Chondrocyte (in vitro differentiated cells): ENCODE results near the gene ITGA8. TPM values are rescaled to one million over a fixed set of nuclear protein-coding genes. Genes with fewer than 3 reads are reported as not detected.

ENCODE experiments used
- DNase-seq: peaks from one replicate; pipeline ENCODE4 v3.0.0; 2021; ENCODE audit warnings: mixed read lengths, low spot score
- H3K27ac Mint-ChIP-seq: one replicate; pipeline ENCODE4 v1.8.0; 2021; ENCODE audit warnings: mild to moderate bottlenecking, moderate library complexity, mixed read lengths; ENCODE audit not compliant: unreplicated experiment
- H3K27me3 Mint-ChIP-seq: 2 replicates; pipeline ENCODE4 v1.8.0; 2021; ENCODE audit warnings: low read depth, mixed read lengths
- H3K36me3 Mint-ChIP-seq: 2 replicates; pipeline ENCODE4 v1.8.0; 2021; ENCODE audit warnings: low read depth, mixed read lengths
- H3K4me1 Mint-ChIP-seq: 2 replicates; pipeline ENCODE4 v1.8.0; 2021; ENCODE audit warnings: low read depth, mild to moderate bottlenecking, mixed read lengths
- H3K4me3 Mint-ChIP-seq: one replicate; pipeline ENCODE4 v1.8.0; 2021; ENCODE audit warnings: mild to moderate bottlenecking, moderate library complexity, mixed read lengths; ENCODE audit not compliant: unreplicated experiment
- H3K9me3 Mint-ChIP-seq: 2 replicates; pipeline ENCODE4 v1.8.0; 2021; ENCODE audit warnings: low read depth, mixed read lengths
- CTCF ChIP-seq: fragments of 200-600 bp; sonication (generic); IDR thresholded peaks from 2 replicates; pipeline ENCODE4 v1.5.0; 2021; ENCODE audit warnings: antibody characterized with exemption, mild to moderate bottlenecking, moderate library complexity
- total RNA-seq: library from RNA; stranded (reverse); gene quantifications from 3 replicates; pipeline ENCODE4 v1.2.1, GENCODE V29; 2021

Gene ITGA8
- total RNA-seq, 1 donor from 2014 or later, result 5.6 TPM

- H3K4me1 Mint-ChIP-seq, result no peaks in the 10 kb centered on the region
- H3K36me3 Mint-ChIP-seq, result peaks cover 2% of the 10 kb centered on the region
- peaks cover 2% of the 10 kb centered on the region for H3K9me3 Mint-ChIP-seq
- TF ChIP-seq CTCF, result no peak
- DNase-seq, result no peak
- H3K27me3 Mint-ChIP-seq, result no peaks in the 10 kb centered on the region
- no peak overlapping the region for H3K27ac Mint-ChIP-seq
- H3K4me3 Mint-ChIP-seq, result no peak overlapping the region
Observed at GRCh38 chr10:15737656-15738055, 17.9 kb upstream of the ITGA8 start.

- no peak overlapping the region for H3K27ac Mint-ChIP-seq
- no peaks in the 10 kb centered on the region for H3K4me1 Mint-ChIP-seq
- DNase-seq, result no peak
- no peaks in the 10 kb centered on the region for H3K27me3 Mint-ChIP-seq
- peaks cover 7% of the 10 kb centered on the region for H3K9me3 Mint-ChIP-seq
- no peak overlapping the region for H3K4me3 Mint-ChIP-seq
- TF ChIP-seq CTCF, result no peak
- peaks cover 7% of the 10 kb centered on the region for H3K36me3 Mint-ChIP-seq
Observed at GRCh38 chr10:15735763-15736162, 16.0 kb upstream of the ITGA8 start.

GRCh38 chr10:15730341-15730740 lies 10.6 kb upstream of the ITGA8 start:
- Mint-ChIP-seq H3K4me1 (no peaks in the 10 kb centered on the region), H3K27me3 (no peaks in the 10 kb centered on the region), H3K9me3 (peaks cover 13% of the 10 kb centered on the region), H3K27ac (no peak overlapping the region), H3K36me3 (peaks cover 7% of the 10 kb centered on the region), H3K4me3 (no peak overlapping the region)
- DNase-seq, result no peak
- no peak for TF ChIP-seq CTCF

GRCh38 chr10:15729890-15730289 lies 10.2 kb upstream of the ITGA8 start:
- Mint-ChIP-seq H3K36me3 (peaks cover 7% of the 10 kb centered on the region), H3K27ac (no peak overlapping the region), H3K4me1 (peaks cover 3% of the 10 kb centered on the region), H3K27me3 (no peaks in the 10 kb centered on the region), H3K4me3 (no peak overlapping the region), H3K9me3 (peaks cover 13% of the 10 kb centered on the region)
- DNase-seq, result no peak
- TF ChIP-seq CTCF, result no peak

- H3K9me3 Mint-ChIP-seq, result peaks cover 8% of the 10 kb centered on the region
- peaks cover 3% of the 10 kb centered on the region for H3K27me3 Mint-ChIP-seq
- TF ChIP-seq CTCF, result no peak
- H3K27ac Mint-ChIP-seq, result no peak overlapping the region
- H3K4me1 Mint-ChIP-seq, result peaks cover 24% of the 10 kb centered on the region
- peaks cover 3% of the 10 kb centered on the region for H3K36me3 Mint-ChIP-seq
- DNase-seq, result no peak
- no peak overlapping the region for H3K4me3 Mint-ChIP-seq
Observed at GRCh38 chr10:15726042-15726441, 6.3 kb upstream of the ITGA8 start.
